HFFc6 (cell line): ENCODE measurements around the gene ELFN1. TPM values are rescaled to one million over a fixed set of nuclear protein-coding genes. Genes with fewer than 3 reads are reported as not detected.

Source experiments
- DNase-seq: peaks from one replicate; pipeline ENCODE4 v3.0.0-alpha.2; 2018
- H3K27ac Mint-ChIP-seq: 2 replicates; pipeline ENCODE4 v1.8.0; 2020; ENCODE audit warnings: mild to moderate bottlenecking, mixed read lengths
- H3K27me3 Mint-ChIP-seq: 2 replicates; pipeline ENCODE4 v1.8.0; 2021; ENCODE audit warnings: mild to moderate bottlenecking, moderate library complexity, mixed read lengths; ENCODE audit not compliant: insufficient read depth
- H3K36me3 Mint-ChIP-seq: 2 replicates; pipeline ENCODE4 v1.8.0; 2021; ENCODE audit warnings: low read depth, mixed read lengths
- H3K4me1 Mint-ChIP-seq: 2 replicates; pipeline ENCODE4 v1.8.0; 2020; ENCODE audit warnings: low read depth, mixed read lengths
- H3K4me3 Mint-ChIP-seq: 2 replicates; pipeline ENCODE4 v1.8.0; 2020; ENCODE audit warnings: mild to moderate bottlenecking, moderate library complexity, mixed read lengths
- H3K9me3 Mint-ChIP-seq: 2 replicates; pipeline ENCODE4 v1.8.0; 2020; ENCODE audit warnings: mild to moderate bottlenecking, mixed read lengths
- total RNA-seq, 6 experiments: library from RNA; stranded (reverse); fragmentation: NEBNext Ultra II Directional; extraction: Animal tissue kit (Norgen Biotek cat#: 25700); gene quantifications; 2 replicates in 1 of 6; 3 replicates in 5 of 6; pipeline ENCODE4 v1.2.3, GENCODE V29; 2021
- TF ChIP-seq, protein P1 (sequence below): fragments of 200-600 bp; sonication (generic); IDR thresholded peaks from 2 replicates; pipeline ENCODE4 v1.5.0; 2021; ENCODE audit warnings: antibody characterized with exemption, mild to moderate bottlenecking

Gene ELFN1
- total RNA-seq, 6 experiments from 2014 or later: 1.5 to 4.2 (median 1.6) TPM

DNA sequence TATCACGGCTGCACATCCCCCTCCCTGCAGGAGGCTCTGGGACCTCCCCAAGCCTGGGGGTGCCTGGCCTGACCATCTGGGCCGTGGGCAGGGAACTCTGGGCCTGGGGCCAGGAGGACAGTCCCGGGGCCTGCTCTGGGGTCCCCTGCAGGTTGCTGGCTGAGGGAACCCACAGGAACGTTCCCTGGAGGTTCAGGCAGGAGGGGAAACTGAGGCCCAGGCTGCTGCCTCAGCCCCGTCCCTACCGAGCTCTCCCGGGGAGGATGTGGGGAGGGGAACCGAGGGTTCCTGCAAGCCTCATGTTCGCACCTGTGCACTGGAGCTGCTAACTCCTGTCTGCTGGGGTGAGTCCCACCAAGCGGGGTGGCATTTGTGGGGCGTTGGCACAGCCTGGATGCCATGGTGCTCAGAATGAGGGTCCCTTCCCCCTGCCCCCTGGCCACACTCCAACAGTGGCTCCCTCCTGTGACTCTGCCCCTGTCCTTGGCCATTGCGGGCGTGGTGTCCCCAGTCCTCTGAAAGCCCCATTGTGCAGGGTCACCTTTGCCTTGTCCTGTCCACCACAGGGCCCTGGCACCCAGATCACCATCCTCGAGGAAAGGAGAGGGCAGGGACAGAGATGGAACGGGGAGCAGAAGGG, 9.4 kb downstream of the ELFN1 start:
- H3K4me1 Mint-ChIP-seq: no peaks in the 10 kb centered on the region
- peaks cover 6% of the 10 kb centered on the region for H3K27me3 Mint-ChIP-seq
- DNase-seq: no peak
- TF ChIP-seq, protein P1, sequence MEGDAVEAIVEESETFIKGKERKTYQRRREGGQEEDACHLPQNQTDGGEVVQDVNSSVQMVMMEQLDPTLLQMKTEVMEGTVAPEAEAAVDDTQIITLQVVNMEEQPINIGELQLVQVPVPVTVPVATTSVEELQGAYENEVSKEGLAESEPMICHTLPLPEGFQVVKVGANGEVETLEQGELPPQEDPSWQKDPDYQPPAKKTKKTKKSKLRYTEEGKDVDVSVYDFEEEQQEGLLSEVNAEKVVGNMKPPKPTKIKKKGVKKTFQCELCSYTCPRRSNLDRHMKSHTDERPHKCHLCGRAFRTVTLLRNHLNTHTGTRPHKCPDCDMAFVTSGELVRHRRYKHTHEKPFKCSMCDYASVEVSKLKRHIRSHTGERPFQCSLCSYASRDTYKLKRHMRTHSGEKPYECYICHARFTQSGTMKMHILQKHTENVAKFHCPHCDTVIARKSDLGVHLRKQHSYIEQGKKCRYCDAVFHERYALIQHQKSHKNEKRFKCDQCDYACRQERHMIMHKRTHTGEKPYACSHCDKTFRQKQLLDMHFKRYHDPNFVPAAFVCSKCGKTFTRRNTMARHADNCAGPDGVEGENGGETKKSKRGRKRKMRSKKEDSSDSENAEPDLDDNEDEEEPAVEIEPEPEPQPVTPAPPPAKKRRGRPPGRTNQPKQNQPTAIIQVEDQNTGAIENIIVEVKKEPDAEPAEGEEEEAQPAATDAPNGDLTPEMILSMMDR: no peak
- no peak overlapping the region for H3K27ac Mint-ChIP-seq
- H3K4me3 Mint-ChIP-seq: no peak overlapping the region
- peaks cover 19% of the 10 kb centered on the region for H3K9me3 Mint-ChIP-seq
- H3K36me3 Mint-ChIP-seq: peaks cover 19% of the 10 kb centered on the region

DNA sequence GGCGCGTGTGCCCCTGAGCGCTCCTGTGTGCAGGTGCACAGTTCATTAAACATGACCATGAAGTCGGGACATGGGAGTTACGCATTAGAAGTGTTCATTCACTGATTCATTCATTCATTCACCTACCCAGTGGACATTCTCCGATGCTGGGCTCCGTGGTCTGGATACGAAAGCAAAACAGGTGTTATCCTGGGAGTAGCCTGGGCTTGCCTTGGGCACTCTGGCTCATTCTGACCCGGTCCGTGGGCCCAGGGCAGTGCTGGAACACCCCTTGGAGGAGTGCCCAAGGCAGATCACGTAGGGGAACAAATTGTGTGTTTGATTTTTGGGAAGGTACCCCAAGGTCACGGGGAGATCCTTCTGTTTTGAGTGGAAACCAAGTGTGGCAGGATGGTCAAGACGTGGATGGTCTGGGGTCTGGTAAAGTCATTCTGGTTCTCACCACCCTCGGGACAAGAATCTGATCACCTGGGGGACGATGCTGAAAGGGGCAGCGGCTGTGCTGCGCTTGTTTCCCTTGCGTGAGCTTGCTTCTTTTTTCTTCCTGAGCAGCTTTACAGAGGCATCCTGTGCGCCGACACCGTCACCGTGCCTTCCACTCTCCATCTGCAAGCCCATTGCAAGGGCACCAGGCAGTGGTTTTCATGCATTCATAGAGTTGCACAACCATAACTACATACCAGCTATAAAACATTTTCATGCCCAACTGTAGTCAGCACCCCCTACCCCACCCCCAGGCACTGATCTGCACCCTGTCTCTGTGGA, 10.1 kb downstream of the ELFN1 start:
- Mint-ChIP-seq H3K4me1 (no peaks in the 10 kb centered on the region), H3K27me3 (peaks cover 5% of the 10 kb centered on the region; the same call in 1 of the 2 replicates), H3K4me3 (no peak overlapping the region), H3K36me3 (peaks cover 25% of the 10 kb centered on the region), H3K9me3 (peaks cover 25% of the 10 kb centered on the region), H3K27ac (no peak overlapping the region)
- DNase-seq: no peak
- TF ChIP-seq, protein P1: no peak

DNA sequence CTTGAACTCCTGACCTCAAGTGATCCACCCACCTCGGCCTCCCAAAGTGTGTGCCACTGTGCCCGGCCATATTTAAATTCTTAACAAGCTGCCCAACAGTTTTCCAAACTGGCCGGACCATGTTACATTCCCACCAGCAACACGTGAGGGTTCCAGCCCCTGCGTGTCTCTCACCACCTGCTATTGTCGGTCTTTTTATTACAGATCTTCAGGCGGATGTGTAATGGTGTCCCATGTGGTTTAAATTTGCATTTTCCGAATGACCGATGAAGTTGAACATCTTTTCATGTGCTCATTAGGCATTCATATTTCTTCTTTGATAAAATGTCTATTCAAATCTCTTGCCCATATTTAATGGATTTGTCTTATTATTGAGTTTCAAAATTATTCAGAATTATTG, 11.5 kb downstream of the ELFN1 start:
- Mint-ChIP-seq H3K9me3 (peaks cover 28% of the 10 kb centered on the region), H3K36me3 (peaks cover 28% of the 10 kb centered on the region), H3K27ac (no peak overlapping the region), H3K4me1 (no peaks in the 10 kb centered on the region), H3K4me3 (no peak overlapping the region), H3K27me3 (peaks cover 5% of the 10 kb centered on the region; the same call in 1 of the 2 replicates)
- no peak for DNase-seq
- TF ChIP-seq, protein P1: no peak

DNA sequence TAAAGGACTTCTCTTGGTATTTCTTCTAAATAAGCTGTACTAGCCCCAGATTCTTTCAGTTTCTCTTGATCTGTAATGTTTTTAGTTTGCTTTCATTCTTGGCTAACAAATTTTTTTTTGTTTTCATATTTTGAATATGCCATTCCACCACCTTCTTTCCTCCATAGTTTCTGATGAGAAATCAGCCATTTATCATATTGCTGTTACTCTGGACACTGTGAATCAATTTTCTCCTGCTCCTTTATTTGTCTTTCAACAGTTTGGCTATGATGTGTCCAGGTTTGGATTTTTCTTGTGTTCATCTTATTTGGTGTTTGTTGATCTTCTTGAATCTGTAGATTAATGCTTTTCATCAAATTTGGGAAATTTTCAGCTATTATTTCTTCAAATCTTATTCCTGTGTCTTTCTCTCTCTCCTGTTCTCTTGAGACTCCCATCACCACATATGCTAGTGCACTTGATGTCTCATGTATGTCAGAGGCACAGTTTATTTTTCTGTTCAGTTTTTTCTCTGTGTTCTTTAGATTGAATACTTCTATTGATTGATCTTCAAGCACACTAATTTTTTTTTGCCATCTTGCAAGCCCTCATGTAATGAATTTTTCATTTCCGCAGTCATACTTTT, 15.0 kb downstream of the ELFN1 start:
- peaks cover 5% of the 10 kb centered on the region; the same call in 1 of the 2 replicates for H3K27me3 Mint-ChIP-seq
- H3K27ac Mint-ChIP-seq: no peak overlapping the region
- peaks cover 28% of the 10 kb centered on the region for H3K36me3 Mint-ChIP-seq
- peaks cover 28% of the 10 kb centered on the region for H3K9me3 Mint-ChIP-seq
- no peak for DNase-seq
- H3K4me1 Mint-ChIP-seq: no peaks in the 10 kb centered on the region
- TF ChIP-seq, protein P1: no peak
- no peak overlapping the region for H3K4me3 Mint-ChIP-seq

DNA sequence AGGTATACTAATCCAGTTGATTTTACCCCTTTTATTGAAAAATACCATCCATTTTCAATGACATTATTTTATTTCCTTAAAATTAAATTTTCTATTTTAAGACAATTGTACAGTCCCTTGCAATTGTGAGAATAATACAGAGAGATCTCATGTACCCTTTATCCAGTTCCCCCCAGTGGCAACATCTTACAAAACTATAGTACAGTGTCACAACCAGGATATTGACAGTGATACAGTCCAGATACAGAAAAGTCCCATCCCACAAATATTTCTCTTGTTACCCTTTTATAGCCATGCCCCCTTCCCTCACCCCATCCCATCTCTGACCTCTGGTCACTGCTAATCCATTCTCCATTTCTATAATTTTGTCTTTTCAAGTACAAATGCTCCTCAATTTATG, 18.5 kb downstream of the ELFN1 start:
- Mint-ChIP-seq H3K36me3 (peaks cover 15% of the 10 kb centered on the region), H3K4me3 (no peak overlapping the region), H3K9me3 (peaks cover 16% of the 10 kb centered on the region), H3K27me3 (no peaks in the 10 kb centered on the region; the same call in 1 of the 2 replicates), H3K27ac (no peak overlapping the region), H3K4me1 (no peaks in the 10 kb centered on the region)
- no peak for DNase-seq
- TF ChIP-seq, protein P1: no peak
